ENCODE data around the gene CBX1. TPM values are rescaled to one million over a fixed set of nuclear protein-coding genes. Genes with fewer than 3 reads are reported as not detected.

CBX1 gene
- total RNA-seq, 4 donors from 2014 or later: 21.0 to 46.7 (median 24.7) TPM

- TF ChIP-seq CTCF (IDR thresholded peaks at IDR 0.05): no peak
- TF ChIP-seq POLR2A (IDR thresholded peaks at IDR 0.05): no peak
- no peak overlapping the region for H3K4me3 ChIP-seq
- intact Hi-C loops (cut with DNase I): no loop called here
- no peaks in the 10 kb centered on the region for H3K4me1 ChIP-seq
- H3K36me3 ChIP-seq: no peaks in the 10 kb centered on the region
- DNase-seq: no peak
- 70 to 81% methylated on average over 1 of the region's 1 CpG for WGBS, 2 donors
- no peak overlapping the region for H3K27ac ChIP-seq
- H3K27me3 ChIP-seq: peaks cover 0 to 28% (median 0%) of the 10 kb centered on the region in 4 donors
- H3K9me3 ChIP-seq: no peaks in the 10 kb centered on the region
These were observed 36.4 kb upstream of the CBX1 start for GRCh38 chr17:48137656-48138055.

- WGBS, 2 donors: 60 to 88% methylated on average over 1 to 3 of the region's 3 CpGs
These were observed 33.7 kb upstream of the CBX1 start for GRCh38 chr17:48134912-48135480.

GRCh38 chr17:48132385-48132784, 31.1 kb upstream of the CBX1 start:
- TF ChIP-seq POLR2A (IDR thresholded peaks at IDR 0.05) (no peak), CTCF (IDR thresholded peaks at IDR 0.05) (no peak)
- Histone ChIP-seq H3K27me3 (no peaks in the 10 kb centered on the region), H3K4me1 (peaks cover 0 to 10% (median 0%) of the 10 kb centered on the region in 3 donors), H3K27ac (no peak overlapping the region), H3K36me3 (no peaks in the 10 kb centered on the region), H3K4me3 (no peak overlapping the region), H3K9me3 (no peaks in the 10 kb centered on the region)
- WGBS, 2 donors: 73 to 88% methylated on average over 4 to 5 of the region's 5 CpGs
- no peak for DNase-seq
- intact Hi-C loops (cut with DNase I): loop anchor here (5.0 kb wide), 1 partner anchor 55 kb away; no protein-coding TSS in a partner anchor

More at GRCh38 chr17:48134912-48135480, 33.7 kb upstream of the CBX1 start:
- Histone ChIP-seq H3K4me1 (peaks cover 0 to 5% (median 0%) of the 10 kb centered on the region in 3 donors), H3K27ac (no peak overlapping the region), H3K4me3 (no peak overlapping the region), H3K36me3 (no peaks in the 10 kb centered on the region), H3K9me3 (no peaks in the 10 kb centered on the region), H3K27me3 (peaks cover 0 to 3% (median 0%) of the 10 kb centered on the region in 4 donors)
- TF ChIP-seq CTCF (IDR thresholded peaks at IDR 0.05) (no peak), POLR2A (IDR thresholded peaks at IDR 0.05) (no peak)
- intact Hi-C loops (cut with DNase I): loop anchor here (5.0 kb wide), 1 partner anchor 58 kb away; no protein-coding TSS in a partner anchor
- no peak for DNase-seq

GRCh38 chr17:48131216-48131824, 30.0 kb upstream of the CBX1 start:
- intact Hi-C loops (cut with DNase I): loop anchor here (5.0 kb wide), 1 partner anchor 54 kb away; no protein-coding TSS in a partner anchor
- no peaks in the 10 kb centered on the region for H3K36me3 ChIP-seq
- H3K27me3 ChIP-seq: no peaks in the 10 kb centered on the region
- WGBS, 2 donors: 41 to 42% methylated on average over 3 to 4 of the region's 4 CpGs
- no peak overlapping the region for H3K27ac ChIP-seq
- no peak overlapping the region for H3K4me3 ChIP-seq
- TF ChIP-seq POLR2A (IDR thresholded peaks at IDR 0.05): no peak
- peak; percentile 59 to 83 (median 79) for TF ChIP-seq CTCF (IDR thresholded peaks at IDR 0.05)
- H3K9me3 ChIP-seq: no peaks in the 10 kb centered on the region
- H3K4me1 ChIP-seq: peaks cover 0 to 19% (median 3%) of the 10 kb centered on the region in 3 donors
- DNase-seq: no peak

GRCh38 chr17:48129981-48130380, 28.7 kb upstream of the CBX1 start:
- Histone ChIP-seq H3K4me1 (peaks cover 0 to 19% (median 3%) of the 10 kb centered on the region in 3 donors), H3K9me3 (no peaks in the 10 kb centered on the region), H3K27ac (no peak overlapping the region), H3K36me3 (peaks cover 0 to 11% (median 0%) of the 10 kb centered on the region in 3 donors), H3K27me3 (no peaks in the 10 kb centered on the region), H3K4me3 (no peak overlapping the region)
- WGBS, 2 donors: 60 to 69% methylated on average over 5 of the region's 5 CpGs
- no peak for DNase-seq
- TF ChIP-seq CTCF (IDR thresholded peaks at IDR 0.05): no peak
- TF ChIP-seq POLR2A (IDR thresholded peaks at IDR 0.05): no peak
- intact Hi-C loops (cut with DNase I): loop anchor here (5.0 kb wide), 2 partner anchors 53 to 103 kb away; no protein-coding TSS in a partner anchor

Measured in esophagus squamous epithelium (tissue), 5 donors.